ENCODE results near the gene PIK3R3. TPM values are rescaled to one million over a fixed set of nuclear protein-coding genes. Genes with fewer than 3 reads are reported as not detected.

The PIK3R3 gene
- total and polyA plus RNA-seq, 2 donors (not counting 3 experiments of a cell fraction or from before 2014, with no cell fraction given): 7.5 to 14.3 TPM

DNA sequence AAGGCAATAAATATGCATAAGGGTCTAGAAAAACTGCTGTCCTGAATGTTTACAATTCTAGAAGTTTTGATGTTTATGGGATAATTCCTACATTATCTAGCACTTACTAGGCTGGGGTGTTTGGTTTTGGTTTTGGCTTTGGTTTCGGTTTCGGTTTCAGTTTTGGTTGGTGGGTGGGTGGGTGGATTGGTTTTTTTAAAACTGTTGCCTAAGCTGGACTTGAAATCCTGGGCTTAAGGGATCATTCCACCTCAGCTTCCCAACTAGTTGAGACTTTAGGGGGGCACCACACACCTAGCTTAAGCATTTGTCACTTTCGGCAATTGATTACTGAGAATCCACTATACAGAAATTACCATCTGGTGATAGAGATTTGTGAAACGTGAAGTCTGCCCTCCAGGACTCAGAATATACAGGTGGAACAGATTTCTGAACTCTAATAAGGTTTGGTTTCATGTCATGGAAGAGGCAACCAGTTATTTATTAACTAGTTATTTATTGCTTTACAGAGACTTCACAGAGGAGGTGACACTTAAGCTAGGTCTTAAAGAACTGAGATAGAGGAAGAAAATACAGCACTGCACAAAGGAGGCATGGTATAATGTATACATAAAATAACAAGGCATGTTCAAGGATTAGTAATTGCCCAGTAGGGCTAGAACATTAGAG is 69.6 kb downstream of the PIK3R3 start:
- Histone ChIP-seq H3K79me2 (ENCODE audit: control insufficient read depth, insufficient read depth, low read length) (no peaks in the 10 kb centered on the region), H4K20me1 (replicated peaks; ENCODE audit: control insufficient read depth, extremely low read depth, insufficient read depth, low read length) (no peaks in the 10 kb centered on the region), H3K9me3 (replicated peaks; ENCODE audit: control insufficient read depth, insufficient read depth, low read length) (no peaks in the 10 kb centered on the region), H3K36me3 (ENCODE audit: control insufficient read depth in 2 of 2, extremely low read depth in 1 of 2, insufficient read depth in 2 of 2, low read length in 2 of 2) (peaks cover 0 to 4% of the 10 kb centered on the region in 2 experiments), H3K4me3 (replicated peaks in 1 of 3; ENCODE audit: insufficient read depth in 1 of 3, low read depth in 1 of 3, low read length in 3 of 3) (no peak overlapping the region), H3K4me1 (ENCODE audit: control insufficient read depth, extremely low read depth, insufficient read depth, low read length) (peaks cover 4% of the 10 kb centered on the region), H3K9me1 (replicated peaks; ENCODE audit: control insufficient read depth, extremely low read depth, insufficient read depth, low read length) (no peaks in the 10 kb centered on the region), H3K27ac (ENCODE audit: insufficient read depth, low read depth, low read length) (no peak overlapping the region), H2AFZ (ENCODE audit: low read depth, low read length) (no peak overlapping the region), H3K27me3 (ENCODE audit: control insufficient read depth in 2 of 2, insufficient read depth in 2 of 2, low read length in 2 of 2) (no peaks in the 10 kb centered on the region), H3K9ac (replicated peaks; ENCODE audit: extremely low read depth, insufficient read depth, low read length) (no peak overlapping the region), H3K4me2 (ENCODE audit: insufficient read depth, low read length) (no peak overlapping the region)
- TF ChIP-seq POLR2A (IDR thresholded peaks at IDR 0.05; ENCODE audit: low read depth, low read length) (no peak), JUN (IDR thresholded peaks at IDR 0.05; ENCODE audit: borderline replicate concordance, insufficient read depth, insufficient read length, low read depth) (no peak), FOS (IDR thresholded peaks at IDR 0.05; ENCODE audit: borderline replicate concordance, insufficient read depth, low read length) (no peak), EZH2 (IDR thresholded peaks at IDR 0.05; ENCODE audit: borderline replicate concordance, low read depth, low read length, severe bottlenecking) (no peak), POLR2AphosphoS5 (IDR thresholded peaks at IDR 0.05; ENCODE audit: insufficient read depth, low read depth, low read length) (no peak), GATA2 (IDR thresholded peaks at IDR 0.05; ENCODE audit: insufficient read depth, insufficient read length, low read depth, low read length) (no peak), MAX (IDR thresholded peaks at IDR 0.05; ENCODE audit: insufficient read depth, insufficient read length) (no peak), MYC (IDR thresholded peaks at IDR 0.05; ENCODE audit: low read depth, low read length) (no peak)
- TF ChIP-seq, protein P1, sequence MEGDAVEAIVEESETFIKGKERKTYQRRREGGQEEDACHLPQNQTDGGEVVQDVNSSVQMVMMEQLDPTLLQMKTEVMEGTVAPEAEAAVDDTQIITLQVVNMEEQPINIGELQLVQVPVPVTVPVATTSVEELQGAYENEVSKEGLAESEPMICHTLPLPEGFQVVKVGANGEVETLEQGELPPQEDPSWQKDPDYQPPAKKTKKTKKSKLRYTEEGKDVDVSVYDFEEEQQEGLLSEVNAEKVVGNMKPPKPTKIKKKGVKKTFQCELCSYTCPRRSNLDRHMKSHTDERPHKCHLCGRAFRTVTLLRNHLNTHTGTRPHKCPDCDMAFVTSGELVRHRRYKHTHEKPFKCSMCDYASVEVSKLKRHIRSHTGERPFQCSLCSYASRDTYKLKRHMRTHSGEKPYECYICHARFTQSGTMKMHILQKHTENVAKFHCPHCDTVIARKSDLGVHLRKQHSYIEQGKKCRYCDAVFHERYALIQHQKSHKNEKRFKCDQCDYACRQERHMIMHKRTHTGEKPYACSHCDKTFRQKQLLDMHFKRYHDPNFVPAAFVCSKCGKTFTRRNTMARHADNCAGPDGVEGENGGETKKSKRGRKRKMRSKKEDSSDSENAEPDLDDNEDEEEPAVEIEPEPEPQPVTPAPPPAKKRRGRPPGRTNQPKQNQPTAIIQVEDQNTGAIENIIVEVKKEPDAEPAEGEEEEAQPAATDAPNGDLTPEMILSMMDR (IDR thresholded peaks at IDR 0.05; ENCODE audit: extremely low read depth in 1 of 2, insufficient read depth in 1 of 2, low read depth in 1 of 2, low read length in 2 of 2): no peak
- dilution Hi-C loops (cut with MboI; ENCODE audit: extremely low pct_ligation_motif_present, low sequenced_read_pairs): no loop called here
- CTCF ChIA-PET: no interaction called here
- FAIRE-seq (no peak), DNase-seq (ENCODE audit: low read depth, low spot score) (no peak)
- intact Hi-C loops (cut with micrococcal nuclease): no loop called here
- BruUV-seq (replicated peaks): no TSS peak
- POLR2A ChIA-PET: no interaction called here
